ENCODE measurements around the gene LRRC36. TPM values are rescaled to one million over a fixed set of nuclear protein-coding genes. Genes with fewer than 3 reads are reported as not detected.

The LRRC36 gene
- total and polyA plus RNA-seq, 2 donors (not counting 3 experiments of a cell fraction or from before 2014, with no cell fraction given), result 0.30 to 2.0 TPM

GRCh38 chr16:67299269-67299668 lies 27.3 kb upstream of the LRRC36 start:
- intact Hi-C loops (cut with micrococcal nuclease), result no loop called here
- Histone ChIP-seq H3K9me1 (replicated peaks; ENCODE audit: control insufficient read depth, extremely low read depth, insufficient read depth, low read length) (no peaks in the 10 kb centered on the region), H3K27me3 (ENCODE audit: control insufficient read depth in 2 of 2, insufficient read depth in 2 of 2, low read length in 2 of 2) (no peaks in the 10 kb centered on the region), H2AFZ (ENCODE audit: low read depth, low read length) (no peak overlapping the region), H3K9ac (replicated peaks; ENCODE audit: extremely low read depth, insufficient read depth, low read length) (no peak overlapping the region), H3K9me3 (replicated peaks; ENCODE audit: control insufficient read depth, insufficient read depth, low read length) (no peaks in the 10 kb centered on the region), H3K27ac (ENCODE audit: insufficient read depth, low read depth, low read length) (no peak overlapping the region), H3K79me2 (ENCODE audit: control insufficient read depth, insufficient read depth, low read length) (no peaks in the 10 kb centered on the region), H3K36me3 (ENCODE audit: control insufficient read depth in 2 of 2, extremely low read depth in 1 of 2, insufficient read depth in 2 of 2, low read length in 2 of 2) (no peaks in the 10 kb centered on the region), H3K4me2 (ENCODE audit: insufficient read depth, low read length) (no peak overlapping the region), H4K20me1 (replicated peaks; ENCODE audit: control insufficient read depth, extremely low read depth, insufficient read depth, low read length) (no peaks in the 10 kb centered on the region), H3K4me3 (replicated peaks in 1 of 3; ENCODE audit: insufficient read depth in 1 of 3, low read depth in 1 of 3, low read length in 3 of 3) (no peak overlapping the region), H3K4me1 (ENCODE audit: control insufficient read depth, extremely low read depth, insufficient read depth, low read length) (no peaks in the 10 kb centered on the region)
- ChIA-PET POLR2A (interaction anchor here (0.5 kb wide), 1 partner anchor 14 kb away, joined by 5 read pairs; no protein-coding TSS in a partner anchor), CTCF (no interaction called here)
- DNase-seq (ENCODE audit: low read depth, low spot score) (no peak), FAIRE-seq (no peak)
- dilution Hi-C loops (cut with MboI; ENCODE audit: extremely low pct_ligation_motif_present, low sequenced_read_pairs), result no loop called here
- TF ChIP-seq POLR2A (IDR thresholded peaks at IDR 0.05; ENCODE audit: low read depth, low read length), result no peak
- TF ChIP-seq POLR2AphosphoS5 (IDR thresholded peaks at IDR 0.05; ENCODE audit: insufficient read depth, low read depth, low read length), result no peak
- TF ChIP-seq FOS (IDR thresholded peaks at IDR 0.05; ENCODE audit: borderline replicate concordance, insufficient read depth, low read length), result no peak
- TF ChIP-seq MAX (IDR thresholded peaks at IDR 0.05; ENCODE audit: insufficient read depth, insufficient read length), result no peak
- TF ChIP-seq, protein P1, sequence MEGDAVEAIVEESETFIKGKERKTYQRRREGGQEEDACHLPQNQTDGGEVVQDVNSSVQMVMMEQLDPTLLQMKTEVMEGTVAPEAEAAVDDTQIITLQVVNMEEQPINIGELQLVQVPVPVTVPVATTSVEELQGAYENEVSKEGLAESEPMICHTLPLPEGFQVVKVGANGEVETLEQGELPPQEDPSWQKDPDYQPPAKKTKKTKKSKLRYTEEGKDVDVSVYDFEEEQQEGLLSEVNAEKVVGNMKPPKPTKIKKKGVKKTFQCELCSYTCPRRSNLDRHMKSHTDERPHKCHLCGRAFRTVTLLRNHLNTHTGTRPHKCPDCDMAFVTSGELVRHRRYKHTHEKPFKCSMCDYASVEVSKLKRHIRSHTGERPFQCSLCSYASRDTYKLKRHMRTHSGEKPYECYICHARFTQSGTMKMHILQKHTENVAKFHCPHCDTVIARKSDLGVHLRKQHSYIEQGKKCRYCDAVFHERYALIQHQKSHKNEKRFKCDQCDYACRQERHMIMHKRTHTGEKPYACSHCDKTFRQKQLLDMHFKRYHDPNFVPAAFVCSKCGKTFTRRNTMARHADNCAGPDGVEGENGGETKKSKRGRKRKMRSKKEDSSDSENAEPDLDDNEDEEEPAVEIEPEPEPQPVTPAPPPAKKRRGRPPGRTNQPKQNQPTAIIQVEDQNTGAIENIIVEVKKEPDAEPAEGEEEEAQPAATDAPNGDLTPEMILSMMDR (IDR thresholded peaks at IDR 0.05; ENCODE audit: extremely low read depth in 1 of 2, insufficient read depth in 1 of 2, low read depth in 1 of 2, low read length in 2 of 2), result no peak
- no peak for TF ChIP-seq MYC (IDR thresholded peaks at IDR 0.05; ENCODE audit: low read depth, low read length)
- TF ChIP-seq GATA2 (IDR thresholded peaks at IDR 0.05; ENCODE audit: insufficient read depth, insufficient read length, low read depth, low read length), result no peak
- no peak for TF ChIP-seq EZH2 (IDR thresholded peaks at IDR 0.05; ENCODE audit: borderline replicate concordance, low read depth, low read length, severe bottlenecking)
- no TSS peak for BruUV-seq (replicated peaks)
